ENCODE results near the gene AK8. TPM values are rescaled to one million over a fixed set of nuclear protein-coding genes. Genes with fewer than 3 reads are reported as not detected.
A peak's percentile ranks its signal among the peaks of the same experiment; 100 is the strongest.

AK8 gene
- total RNA-seq, result under 0.01 TPM in 1 of 2 replicates, not detected in the other

DNA sequence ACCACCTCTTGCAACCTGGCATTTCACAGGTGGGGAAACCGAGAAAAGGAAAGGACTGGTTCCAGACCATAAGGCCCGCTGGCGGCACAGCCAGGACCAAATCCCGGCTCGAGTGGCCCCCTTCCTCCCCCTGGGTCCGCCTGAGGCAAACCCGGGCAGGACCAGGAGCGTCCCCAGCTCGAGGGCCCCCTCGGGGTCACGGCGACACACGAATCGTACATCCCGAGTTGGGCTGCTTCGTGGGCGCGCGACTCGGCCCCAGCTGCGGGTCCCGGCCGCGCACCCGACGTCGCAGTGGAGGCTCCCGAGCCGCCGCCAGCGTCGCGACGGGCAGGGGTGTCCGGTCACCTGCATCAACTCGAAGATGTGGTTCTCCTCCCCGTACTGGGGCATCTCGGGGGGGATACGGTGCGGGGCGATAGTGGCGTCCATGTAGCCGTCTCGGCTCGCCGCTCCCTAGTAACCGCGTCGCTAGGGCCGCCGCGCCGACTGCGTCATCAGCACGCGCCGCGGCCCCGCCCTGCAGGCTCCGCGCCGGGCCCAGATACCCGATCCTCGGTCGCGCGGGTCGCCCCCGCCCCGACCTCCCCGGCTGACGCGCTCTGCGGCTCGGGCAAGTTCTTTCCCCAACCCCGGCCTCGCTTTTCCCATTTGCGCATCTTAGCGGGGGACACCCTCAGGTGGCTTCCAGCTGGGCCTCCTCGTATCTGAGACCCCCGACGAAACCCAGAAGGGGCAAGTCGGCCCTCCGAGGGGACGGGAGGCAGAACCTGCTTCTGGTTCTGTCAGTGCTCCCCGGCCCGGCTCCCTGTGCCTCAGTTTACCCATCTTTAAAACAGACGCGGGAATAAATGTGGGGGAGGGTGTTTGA is at the start of gene AK8:
TSS of gene AK8 (minus strand) at position 461 of the 871 bp plus-strand sequence. CDS start at position 432, 29 bp downstream.
- peak; percentile 72 to 84 for DNase-seq (ENCODE audit: low read depth in 2 of 2)

DNA sequence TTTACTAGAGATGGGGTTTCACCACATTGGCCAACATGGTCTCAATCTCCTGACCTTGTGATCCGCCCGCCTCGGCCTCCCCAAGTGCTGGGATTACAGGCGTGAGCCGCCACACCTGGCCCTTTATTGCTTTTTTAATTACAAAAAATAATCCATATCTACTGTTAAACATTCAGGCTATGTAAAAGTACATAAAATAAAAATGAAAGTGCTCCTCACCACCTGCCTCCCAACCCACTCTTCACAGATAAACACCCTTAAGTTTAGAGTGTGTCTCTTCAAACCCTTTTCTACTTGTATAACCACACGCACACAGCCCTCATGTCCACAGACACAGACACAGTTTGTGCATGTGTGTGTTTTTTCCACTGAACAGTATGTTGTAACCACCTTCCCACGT is 49.6 kb upstream of the AK8 start:
- DNase-seq (ENCODE audit: low read depth in 2 of 2), result no peak

DNA sequence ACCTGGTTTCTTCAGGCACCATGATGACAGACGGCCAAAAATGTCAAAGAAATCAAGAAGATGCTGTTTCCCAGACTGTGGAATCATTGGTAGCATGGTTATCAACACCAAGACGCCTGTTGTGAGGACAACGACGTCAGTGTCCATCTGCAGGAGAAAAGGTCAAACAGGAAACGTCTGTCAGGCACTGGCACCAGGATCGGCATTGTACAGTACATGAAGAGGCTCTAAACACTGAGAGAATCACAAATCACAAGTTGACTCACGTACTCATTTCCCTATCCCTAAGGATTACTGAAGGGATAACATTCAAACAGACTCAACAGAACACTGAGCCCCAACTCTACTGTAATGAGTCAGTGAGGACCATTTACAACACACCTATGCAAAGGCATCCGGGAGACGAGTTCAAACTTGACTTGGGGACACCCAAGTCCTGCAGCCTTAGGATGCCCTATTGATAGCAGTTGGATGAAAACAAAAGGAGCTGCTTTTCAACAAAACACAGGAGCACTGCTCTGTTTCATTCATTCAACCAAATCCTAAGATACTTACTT is 45.3 kb upstream of the AK8 start:
- peak; percentile 23 to 53 for DNase-seq (ENCODE audit: low read depth in 2 of 2)

GRCh38 chr9:132919614-132920268 is 41.7 kb upstream of the AK8 start:
- DNase-seq (ENCODE audit: low read depth in 2 of 2), result no peak

- no peak for DNase-seq (ENCODE audit: low read depth in 2 of 2)
These were observed 36.8 kb upstream of the AK8 start for GRCh38 chr9:132914924-132915323.

DNA sequence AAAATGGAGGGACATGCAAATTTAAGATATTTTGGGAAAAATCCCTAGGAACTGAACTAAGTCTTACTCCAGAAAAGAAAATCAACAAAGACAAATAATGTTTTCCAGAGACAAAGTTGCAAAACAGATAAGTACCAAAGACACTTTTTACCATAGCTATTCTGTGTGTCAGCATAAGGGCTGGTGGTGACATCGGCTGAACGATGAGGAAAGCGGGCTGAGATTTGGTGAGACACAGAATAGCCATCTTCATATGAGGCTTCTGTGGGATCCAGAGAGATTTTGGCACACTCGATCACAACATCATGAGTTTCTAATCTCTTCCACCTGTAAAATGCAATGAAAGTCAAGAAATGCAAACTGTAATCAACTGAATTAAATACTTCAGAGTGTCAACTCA is 34.0 kb upstream of the AK8 start:
- no peak for DNase-seq (ENCODE audit: low read depth in 2 of 2)

DNA sequence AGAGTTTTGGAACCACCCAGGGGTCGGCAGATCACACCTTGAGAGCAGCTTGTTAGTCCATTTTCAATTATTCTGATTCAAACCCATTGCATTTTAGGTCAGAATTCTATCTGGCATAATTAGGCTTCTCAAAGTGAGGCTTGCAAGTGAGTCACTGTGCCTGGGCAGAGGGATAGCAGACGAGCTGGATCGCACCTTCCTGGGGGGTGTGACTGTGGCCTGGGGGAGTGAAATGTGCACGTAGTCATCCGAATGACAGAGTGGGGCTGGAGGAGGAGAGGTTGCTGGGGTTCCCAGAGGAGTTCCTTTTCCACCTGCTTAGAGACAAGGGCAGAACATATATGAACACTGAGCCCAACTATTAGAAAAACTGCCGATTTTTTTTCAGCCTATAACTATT is 32.3 kb upstream of the AK8 start:
- DNase-seq (ENCODE audit: low read depth in 2 of 2), result no peak

DNA sequence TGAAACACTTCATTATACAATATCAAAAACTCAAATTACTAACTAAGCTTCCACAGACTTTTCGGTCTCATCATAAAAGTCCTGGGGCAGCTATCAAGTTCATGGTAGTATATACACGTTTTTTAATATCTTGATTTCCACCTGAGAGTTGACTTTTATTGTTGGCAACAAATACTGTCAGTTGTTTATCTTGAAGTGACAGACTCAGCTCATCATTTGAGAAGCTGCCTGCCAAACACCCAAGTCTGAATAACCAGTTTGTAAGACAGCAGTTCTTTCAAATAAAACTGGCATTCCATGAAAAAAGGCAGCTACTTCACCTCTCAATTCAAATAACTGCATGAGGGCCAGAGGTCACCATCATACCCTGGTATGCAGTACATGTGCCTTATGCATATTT is 31.2 kb upstream of the AK8 start:
- no peak for DNase-seq (ENCODE audit: low read depth in 2 of 2)

- no peak for DNase-seq (ENCODE audit: low read depth in 2 of 2)
These were observed 30.6 kb upstream of the AK8 start for GRCh38 chr9:132908635-132909034.

DNA sequence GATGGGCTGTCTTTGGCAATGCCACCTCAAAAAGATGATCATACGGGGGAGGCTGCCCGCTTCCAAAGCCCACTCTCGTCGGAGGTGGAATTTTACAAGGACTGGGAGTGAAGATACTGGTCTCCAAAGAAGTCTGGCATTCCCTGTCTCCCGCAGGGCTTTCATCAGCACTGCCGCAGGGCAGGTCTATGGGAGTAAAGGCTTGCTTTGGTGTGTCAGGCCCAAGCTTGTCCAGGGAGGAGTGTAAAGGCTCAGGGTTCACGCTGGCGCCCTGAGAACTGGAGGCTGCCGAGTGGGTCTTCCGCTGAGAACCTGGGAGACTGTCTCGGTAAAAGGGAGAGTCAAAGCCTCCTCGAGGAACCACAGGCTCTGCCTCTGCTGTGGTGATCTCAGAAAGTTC is 27.6 kb upstream of the AK8 start:
- DNase-seq (ENCODE audit: low read depth in 2 of 2), result no peak

DNA sequence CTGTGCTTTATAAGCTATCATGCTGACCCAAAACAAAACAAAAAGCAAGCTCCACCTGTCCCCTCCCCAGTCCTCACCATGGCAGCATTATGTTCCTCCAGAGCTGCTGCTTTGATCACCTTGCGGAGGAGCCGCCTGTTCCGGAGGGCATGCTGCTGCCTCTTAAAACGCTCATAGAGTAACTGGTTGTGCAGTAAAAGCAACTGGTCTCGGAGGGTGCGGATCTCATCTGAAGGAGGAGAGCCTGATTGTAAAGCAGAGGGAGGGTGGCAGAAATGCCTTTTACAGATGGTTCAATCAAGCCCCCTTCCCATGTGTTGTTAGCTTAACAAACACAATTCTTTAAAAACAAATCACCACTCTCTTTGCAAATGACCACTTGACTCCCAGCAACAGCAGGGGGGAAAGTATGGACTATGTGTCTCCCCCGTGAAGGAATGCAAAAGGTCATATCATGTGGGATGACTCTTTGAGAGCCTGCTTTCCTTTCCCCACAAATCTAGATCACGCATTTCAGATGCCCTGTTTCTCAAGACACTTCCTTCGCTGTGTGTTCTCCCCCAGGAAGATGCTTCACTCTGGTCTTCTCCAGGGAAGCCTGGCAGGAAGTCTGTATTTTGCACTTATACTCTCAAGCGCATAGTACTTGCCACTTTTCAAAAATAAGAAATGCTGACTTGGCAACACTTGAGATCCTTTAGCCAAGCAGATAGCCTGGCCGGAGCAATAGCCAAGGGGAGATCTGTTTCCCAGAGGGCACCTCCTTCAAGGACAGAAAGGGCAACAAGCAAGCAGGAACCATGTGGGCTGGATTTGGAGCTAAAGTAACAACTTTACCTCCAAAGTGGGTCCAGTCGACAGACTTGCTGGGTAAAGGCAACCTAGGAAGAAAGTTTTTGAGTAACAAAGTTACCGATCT is 25.7 kb upstream of the AK8 start:
- DNase-seq (ENCODE audit: low read depth in 2 of 2), result no peak

- peak; percentile 82 to 83 for DNase-seq (ENCODE audit: low read depth in 2 of 2)
These were observed 24.1 kb upstream of the AK8 start for GRCh38 chr9:132901858-132902831.

DNA sequence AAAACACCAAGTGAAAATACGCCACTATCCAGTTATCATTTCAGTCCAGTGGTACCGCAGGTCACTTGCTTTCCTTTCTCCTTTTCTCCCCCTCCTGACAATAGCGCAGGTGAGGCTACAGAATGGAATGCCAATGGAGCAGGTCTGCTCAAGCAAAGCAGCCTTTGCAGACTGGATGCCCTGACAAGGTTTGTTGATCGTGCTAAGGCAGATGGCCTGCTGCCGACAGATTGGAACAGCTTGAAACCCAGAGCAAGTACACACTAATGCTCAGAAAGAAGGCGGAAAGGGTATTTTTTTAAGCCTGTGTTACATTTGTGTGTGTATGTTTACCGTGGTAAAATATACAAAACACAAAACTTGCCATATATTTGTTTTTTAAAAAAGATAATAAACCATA is 20.0 kb upstream of the AK8 start:
- DNase-seq (ENCODE audit: low read depth in 2 of 2), result no peak

- no peak for DNase-seq (ENCODE audit: low read depth in 2 of 2)
These were observed 18.8 kb upstream of the AK8 start for GRCh38 chr9:132896906-132897305.

DNA sequence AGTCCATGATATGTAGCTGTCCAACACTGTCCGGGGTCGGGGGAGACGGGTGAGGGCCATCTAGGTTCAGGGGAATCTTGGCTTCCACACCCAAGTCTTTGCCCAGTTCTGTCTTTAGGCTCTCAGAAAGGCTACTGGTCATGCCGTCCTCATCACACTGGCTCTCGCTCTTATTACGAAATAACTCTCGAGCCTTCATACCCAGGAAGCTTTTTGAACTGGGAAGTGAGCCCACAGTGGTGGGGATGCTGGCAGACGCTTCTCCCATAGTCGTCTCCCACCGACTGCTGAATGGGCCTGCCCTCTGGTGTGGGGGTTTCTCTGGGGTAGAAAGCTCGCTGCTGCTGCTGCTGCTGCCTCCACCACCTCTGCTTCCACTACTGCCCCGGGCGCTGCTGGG is 18.2 kb upstream of the AK8 start:
- DNase-seq (ENCODE audit: low read depth in 2 of 2), result no peak

GRCh38 chr9:132894862-132895835 is 17.1 kb upstream of the AK8 start:
- no peak for DNase-seq (ENCODE audit: low read depth in 2 of 2)

DNA sequence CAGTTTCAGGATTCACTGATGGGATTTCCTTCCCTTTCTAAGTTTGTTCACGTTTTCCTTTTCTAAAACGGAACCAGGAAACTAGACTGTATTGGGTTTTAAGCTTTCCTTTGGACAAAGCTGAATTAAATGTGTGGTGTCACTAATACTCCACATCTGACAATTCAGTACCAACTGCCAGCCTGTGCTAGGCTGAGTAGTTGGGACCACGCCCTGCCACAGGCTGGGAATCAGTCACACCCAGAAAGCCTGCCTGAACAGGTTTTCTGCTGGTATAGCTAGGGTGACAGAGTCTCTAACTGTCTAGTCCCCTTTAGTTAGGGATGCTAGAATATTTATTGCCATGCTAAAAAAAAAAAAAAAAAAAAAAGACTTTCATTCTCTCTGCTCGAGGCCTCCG is 16.3 kb upstream of the AK8 start:
- no peak for DNase-seq (ENCODE audit: low read depth in 2 of 2)

- no peak for DNase-seq (ENCODE audit: low read depth in 2 of 2)
These were observed 14.3 kb upstream of the AK8 start for GRCh38 chr9:132892400-132892799.

DNA sequence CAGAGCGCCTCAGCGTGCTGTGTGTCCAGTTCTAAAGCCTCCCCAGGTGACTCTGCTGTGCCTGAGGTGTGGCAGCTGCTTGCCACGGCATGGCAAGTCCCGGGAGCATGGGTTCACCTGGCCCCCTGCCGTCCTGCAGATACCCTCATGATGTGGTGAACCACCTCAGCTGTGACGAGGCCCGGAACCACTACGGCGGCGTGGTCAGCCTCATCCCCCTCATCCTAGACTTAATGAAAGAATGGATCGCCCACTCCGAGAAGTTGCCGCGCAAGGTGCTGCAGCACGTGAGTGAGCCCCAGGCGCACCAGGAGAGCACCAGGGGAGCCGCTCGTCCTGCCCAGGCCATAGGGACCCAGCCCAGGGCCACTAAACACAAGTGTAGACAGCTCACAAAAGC is 10.1 kb upstream of the AK8 start:
- no peak for DNase-seq (ENCODE audit: low read depth in 2 of 2)

All from lung microvascular endothelial cell (primary cell).